OCI-LY1 (cell line): ENCODE results near the gene TCF3.

Source experiments
- H2AFZ ChIP-seq: fragments of 200-600 bp; sonication (generic), shearing (Covaris generic); 2 replicates; pipeline ENCODE4 v1.6.0; 2014; ENCODE audit warnings: antibody characterized with exemption, mild to moderate bottlenecking, low read length
- H3F3A ChIP-seq: fragments of 200-600 bp; sonication (generic), shearing (Covaris generic); 2 replicates; pipeline ENCODE4 v1.6.0; 2014; ENCODE audit warnings: mild to moderate bottlenecking, antibody characterized with exemption, low read length, moderate library complexity; ENCODE audit not compliant: insufficient read depth
- H3K27ac ChIP-seq: fragments of 200-600 bp; sonication (generic); 2 replicates; pipeline ENCODE4 v1.5.1; 2014; ENCODE audit warnings: low read length, mixed run types, mild to moderate bottlenecking, low read depth; ENCODE audit not compliant: poor library complexity, severe bottlenecking
- H3K27me3 ChIP-seq: fragments of 200-600 bp; sonication (generic); 2 replicates; pipeline ENCODE4 v1.6.0; 2014; ENCODE audit warnings: antibody characterized with exemption, mild to moderate bottlenecking, low read length, moderate library complexity; ENCODE audit not compliant: insufficient read depth
- H3K36me3 ChIP-seq: fragments of 200-600 bp; sonication (generic); 2 replicates; pipeline ENCODE4 v1.6.1; 2014; ENCODE audit warnings: mild to moderate bottlenecking, antibody characterized with exemption, low read length, moderate library complexity, mixed read lengths; ENCODE audit not compliant: insufficient read depth
- H3K4me1 ChIP-seq: fragments of 200-600 bp; sonication (generic); 2 replicates; pipeline ENCODE4 v1.5.1; 2014; ENCODE audit warnings: mild to moderate bottlenecking, low read length, moderate library complexity; ENCODE audit not compliant: insufficient read depth, severe bottlenecking
- H3K4me2 ChIP-seq: fragments of 200-600 bp; sonication (generic), shearing (Covaris generic); 2 replicates; pipeline ENCODE4 v1.6.1; 2014; ENCODE audit warnings: low read length
- H3K4me3 ChIP-seq: fragments of 200-600 bp; sonication (generic); 2 replicates; pipeline ENCODE4 v1.5.1; 2014; ENCODE audit warnings: low read length, low read depth, mild to moderate bottlenecking, mixed read lengths; ENCODE audit not compliant: poor library complexity, severe bottlenecking
- H3K79me2 ChIP-seq: fragments of 200-600 bp; shearing (Covaris generic); 2 replicates; pipeline ENCODE4 v1.6.1; 2016; ENCODE audit warnings: mixed run types, low read length, mixed read lengths; ENCODE audit not compliant: insufficient read depth
- H3K9ac ChIP-seq: fragments of 200-600 bp; sonication (generic), shearing (Covaris generic); 2 replicates; pipeline ENCODE4 v1.6.1; 2014; ENCODE audit warnings: mild to moderate bottlenecking, low read length, mixed read lengths
- H3K9me2 ChIP-seq: fragments of 200-600 bp; sonication (generic), shearing (Covaris generic); 2 replicates; pipeline ENCODE4 v1.6.1; 2014; ENCODE audit warnings: low read depth, mild to moderate bottlenecking, low read length, mixed read lengths
- H3K9me3 ChIP-seq: fragments of 200-600 bp; shearing (Covaris generic); 2 replicates; pipeline ENCODE4 v1.6.1; 2014; ENCODE audit warnings: low read length, mixed read lengths
- H4K20me1 ChIP-seq: fragments of 200-600 bp; sonication (generic), shearing (Covaris generic); 2 replicates; pipeline ENCODE4 v1.6.0; 2016; ENCODE audit warnings: mild to moderate bottlenecking, low read length; ENCODE audit not compliant: insufficient read depth
- EZH2 ChIP-seq: fragments of 200-600 bp; sonication (generic), shearing (Covaris generic); IDR thresholded peaks from 2 replicates; pipeline ENCODE4 v1.8.0; 2017; ENCODE audit warnings: borderline replicate concordance, mixed run types, mild to moderate bottlenecking, antibody characterized with exemption, low read length, moderate library complexity, mixed read lengths
- TF ChIP-seq, protein P1 (sequence below): fragments of 200-600 bp; sonication (generic), shearing (Covaris generic); IDR thresholded peaks from 2 replicates; pipeline ENCODE4 v1.5.1; 2017; ENCODE audit warnings: mild to moderate bottlenecking, antibody characterized with exemption, low read length, moderate library complexity, mixed read lengths

Gene TCF3

DNA sequence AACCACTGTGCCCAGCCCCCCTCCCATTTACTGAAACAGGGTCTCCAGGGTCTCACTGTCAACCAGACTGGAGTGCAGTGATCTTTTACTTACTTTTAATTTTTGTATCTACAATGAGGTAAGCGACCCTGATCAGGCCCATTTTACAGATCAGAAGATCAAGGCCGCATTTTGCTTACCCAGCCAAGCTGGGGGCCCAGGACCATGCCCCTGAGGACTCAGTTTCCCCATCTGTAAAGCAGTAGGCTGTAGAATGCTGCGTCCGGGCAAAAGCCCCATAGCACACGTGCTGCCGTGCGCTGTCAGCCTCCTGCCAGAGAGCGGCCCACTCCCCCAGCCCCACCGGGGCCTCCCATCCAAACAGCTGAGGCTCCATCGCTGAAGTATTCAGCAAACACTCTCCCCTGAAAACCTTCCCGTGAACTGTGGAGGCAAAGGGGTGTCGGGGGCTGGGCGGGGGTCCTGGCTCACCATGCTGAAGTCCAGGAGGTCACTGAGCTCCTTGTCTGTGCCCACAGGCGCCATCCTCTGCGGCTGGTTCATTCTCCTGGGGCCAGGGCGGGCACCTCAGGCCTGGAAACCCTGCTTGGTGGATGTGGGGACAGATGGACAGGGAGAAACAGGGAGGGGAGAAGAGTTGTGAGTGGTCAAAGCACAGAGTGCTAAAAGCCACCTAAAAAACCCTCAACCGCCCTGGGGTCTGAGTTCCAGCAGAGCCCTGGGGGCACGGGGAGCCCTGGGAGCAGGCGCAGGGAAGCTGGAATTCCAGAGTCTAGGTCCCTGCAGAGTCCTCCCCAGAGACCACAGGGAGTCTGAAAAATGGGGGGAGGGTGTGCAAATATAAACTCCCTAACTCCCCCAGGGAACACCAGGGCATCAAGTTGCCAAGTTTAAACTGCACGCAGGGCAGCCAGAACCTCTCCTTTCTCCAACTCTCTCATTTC is 2.4 kb downstream of the TCF3 start:
- Histone ChIP-seq H2AFZ (no peak overlapping the region), H3K27ac (peak overlapping the region; percentile 98), H3F3A (no peaks in the 10 kb centered on the region), H3K4me3 (peak overlapping the region; percentile 85), H3K9me3 (no peaks in the 10 kb centered on the region), H3K36me3 (peaks cover 59% of the 10 kb centered on the region), H3K79me2 (peaks cover 51% of the 10 kb centered on the region), H4K20me1 (no peaks in the 10 kb centered on the region), H3K4me2 (peak overlapping the region; percentile 77), H3K4me1 (peaks cover 49% of the 10 kb centered on the region), H3K27me3 (no peaks in the 10 kb centered on the region), H3K9me2 (no peaks in the 10 kb centered on the region), H3K9ac (peak overlapping the region; percentile 98)
- TF ChIP-seq EZH2: no peak
- TF ChIP-seq, protein P1, sequence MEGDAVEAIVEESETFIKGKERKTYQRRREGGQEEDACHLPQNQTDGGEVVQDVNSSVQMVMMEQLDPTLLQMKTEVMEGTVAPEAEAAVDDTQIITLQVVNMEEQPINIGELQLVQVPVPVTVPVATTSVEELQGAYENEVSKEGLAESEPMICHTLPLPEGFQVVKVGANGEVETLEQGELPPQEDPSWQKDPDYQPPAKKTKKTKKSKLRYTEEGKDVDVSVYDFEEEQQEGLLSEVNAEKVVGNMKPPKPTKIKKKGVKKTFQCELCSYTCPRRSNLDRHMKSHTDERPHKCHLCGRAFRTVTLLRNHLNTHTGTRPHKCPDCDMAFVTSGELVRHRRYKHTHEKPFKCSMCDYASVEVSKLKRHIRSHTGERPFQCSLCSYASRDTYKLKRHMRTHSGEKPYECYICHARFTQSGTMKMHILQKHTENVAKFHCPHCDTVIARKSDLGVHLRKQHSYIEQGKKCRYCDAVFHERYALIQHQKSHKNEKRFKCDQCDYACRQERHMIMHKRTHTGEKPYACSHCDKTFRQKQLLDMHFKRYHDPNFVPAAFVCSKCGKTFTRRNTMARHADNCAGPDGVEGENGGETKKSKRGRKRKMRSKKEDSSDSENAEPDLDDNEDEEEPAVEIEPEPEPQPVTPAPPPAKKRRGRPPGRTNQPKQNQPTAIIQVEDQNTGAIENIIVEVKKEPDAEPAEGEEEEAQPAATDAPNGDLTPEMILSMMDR: no peak

DNA sequence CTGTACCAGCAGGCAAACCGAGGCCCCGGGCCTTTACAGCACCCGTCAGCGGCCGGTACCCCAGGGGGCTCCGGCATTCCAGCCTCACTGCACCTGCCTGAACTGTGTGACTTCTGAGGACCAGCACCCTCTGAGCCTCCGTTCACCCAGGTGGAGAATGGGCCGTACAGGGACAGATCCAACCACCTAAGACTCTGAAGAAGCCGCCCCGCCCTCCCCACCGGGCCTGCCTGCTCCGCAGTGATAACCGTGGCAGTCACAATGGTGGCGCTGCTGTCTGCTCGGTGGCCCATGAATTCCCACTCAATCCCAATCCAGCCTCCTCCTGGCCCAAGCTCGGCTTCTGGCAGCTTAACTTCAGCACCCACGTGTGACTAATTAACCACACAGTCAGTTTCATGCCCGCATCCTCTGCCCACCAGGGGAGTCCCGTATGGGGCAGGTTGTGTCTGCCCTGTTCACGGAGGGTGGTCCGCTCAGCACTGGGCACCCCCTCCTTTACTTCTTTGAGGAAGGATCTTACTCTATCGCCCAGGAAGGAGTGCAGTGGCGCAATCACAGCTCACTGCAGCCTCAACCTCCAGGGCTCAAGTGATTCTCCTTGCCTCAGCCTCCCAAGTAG is 3.4 kb downstream of the TCF3 start:
- Histone ChIP-seq H2AFZ (no peak overlapping the region), H3K36me3 (peaks cover 68% of the 10 kb centered on the region), H4K20me1 (no peaks in the 10 kb centered on the region), H3K4me1 (peaks cover 49% of the 10 kb centered on the region), H3K9ac (peak overlapping the region; percentile 98), H3K4me2 (peak overlapping the region; percentile 77), H3K4me3 (peak overlapping the region; percentile 85), H3K9me3 (no peaks in the 10 kb centered on the region), H3K27ac (peak overlapping the region; percentile 98), H3K9me2 (no peaks in the 10 kb centered on the region), H3K79me2 (peaks cover 56% of the 10 kb centered on the region), H3F3A (no peaks in the 10 kb centered on the region), H3K27me3 (no peaks in the 10 kb centered on the region)
- TF ChIP-seq EZH2: no peak
- TF ChIP-seq, protein P1: peak; percentile 47

DNA sequence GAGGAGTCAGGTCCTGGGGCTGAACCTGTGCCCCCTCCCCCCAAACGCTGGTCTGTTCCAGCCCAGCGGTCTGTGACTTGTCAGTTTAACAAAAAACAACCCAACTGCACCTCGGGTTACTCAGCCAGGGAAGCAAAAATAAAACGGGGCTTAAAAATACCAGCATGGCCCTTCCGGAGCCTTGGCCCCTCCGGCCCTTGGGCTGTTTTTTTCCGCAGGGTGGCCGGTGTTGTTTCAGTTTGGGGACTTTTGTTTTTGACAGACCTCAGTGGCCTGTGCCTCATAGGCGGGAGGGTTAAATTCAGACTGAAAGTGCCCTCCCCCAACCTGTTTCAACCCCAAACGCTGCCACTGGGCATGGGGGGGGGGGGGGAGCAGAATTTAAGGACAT is 4.0 kb downstream of the TCF3 start:
- H3K4me1 ChIP-seq: peaks cover 49% of the 10 kb centered on the region
- peaks cover 74% of the 10 kb centered on the region for H3K36me3 ChIP-seq

More for the DNA sequence above, 4.0 kb downstream of the TCF3 start:
- Histone ChIP-seq H4K20me1 (no peaks in the 10 kb centered on the region), H3K79me2 (peaks cover 62% of the 10 kb centered on the region), H3K27ac (peak overlapping the region; percentile 98), H2AFZ (no peak overlapping the region), H3K4me3 (peak overlapping the region; percentile 85), H3K9ac (peak overlapping the region; percentile 98), H3K9me2 (no peaks in the 10 kb centered on the region), H3K9me3 (no peaks in the 10 kb centered on the region), H3K4me2 (peak overlapping the region; percentile 77), H3K27me3 (no peaks in the 10 kb centered on the region), H3F3A (no peaks in the 10 kb centered on the region)
- no peak for TF ChIP-seq EZH2
- TF ChIP-seq, protein P1: no peak
